Measurements from ENCODE around the gene FAM118A. TPM values are rescaled to one million over a fixed set of nuclear protein-coding genes. Genes with fewer than 3 reads are reported as not detected.

Gene FAM118A
- polyA plus RNA-seq, 1 donor (not counting 4 experiments of a cell fraction or from before 2014, with no cell fraction given) = 31.1 TPM

- DNase-seq (ENCODE audit: low read depth, low spot score) (no peak), FAIRE-seq (no peak)
- TF ChIP-seq, protein P1, sequence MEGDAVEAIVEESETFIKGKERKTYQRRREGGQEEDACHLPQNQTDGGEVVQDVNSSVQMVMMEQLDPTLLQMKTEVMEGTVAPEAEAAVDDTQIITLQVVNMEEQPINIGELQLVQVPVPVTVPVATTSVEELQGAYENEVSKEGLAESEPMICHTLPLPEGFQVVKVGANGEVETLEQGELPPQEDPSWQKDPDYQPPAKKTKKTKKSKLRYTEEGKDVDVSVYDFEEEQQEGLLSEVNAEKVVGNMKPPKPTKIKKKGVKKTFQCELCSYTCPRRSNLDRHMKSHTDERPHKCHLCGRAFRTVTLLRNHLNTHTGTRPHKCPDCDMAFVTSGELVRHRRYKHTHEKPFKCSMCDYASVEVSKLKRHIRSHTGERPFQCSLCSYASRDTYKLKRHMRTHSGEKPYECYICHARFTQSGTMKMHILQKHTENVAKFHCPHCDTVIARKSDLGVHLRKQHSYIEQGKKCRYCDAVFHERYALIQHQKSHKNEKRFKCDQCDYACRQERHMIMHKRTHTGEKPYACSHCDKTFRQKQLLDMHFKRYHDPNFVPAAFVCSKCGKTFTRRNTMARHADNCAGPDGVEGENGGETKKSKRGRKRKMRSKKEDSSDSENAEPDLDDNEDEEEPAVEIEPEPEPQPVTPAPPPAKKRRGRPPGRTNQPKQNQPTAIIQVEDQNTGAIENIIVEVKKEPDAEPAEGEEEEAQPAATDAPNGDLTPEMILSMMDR (optimal IDR thresholded peaks at IDR 0.05 in 1 of 3, IDR thresholded peaks at IDR 0.05 in 1 of 3, conservative IDR thresholded peaks at IDR 0.05 in 1 of 3; ENCODE audit: extremely low read depth in 1 of 3, insufficient read depth in 2 of 3, low read length in 3 of 3) = no peak
- TF ChIP-seq EZH2 (IDR thresholded peaks at IDR 0.05; ENCODE audit: low read length) = no peak
- dilution Hi-C loops (cut with MboI; ENCODE audit: extremely low pct_ligation_motif_present, low sequenced_read_pairs) = no loop called here
- H3K4me1 ChIP-seq (ENCODE audit: control insufficient read depth, extremely low read depth, insufficient read depth, low read length) = no peaks in the 10 kb centered on the region
- no peaks in the 10 kb centered on the region for H3K9me3 ChIP-seq (ENCODE audit: control insufficient read depth, low read depth, low read length)
- no peaks in the 10 kb centered on the region for H3K79me2 ChIP-seq (ENCODE audit: control insufficient read depth, insufficient read depth, low read length)
- no peak overlapping the region for H2AFZ ChIP-seq (ENCODE audit: control insufficient read depth, low read length)
- H3K27ac ChIP-seq (ENCODE audit: control insufficient read depth, insufficient read depth, low read length) = no peak overlapping the region
- no peaks in the 10 kb centered on the region for H3K27me3 ChIP-seq (ENCODE audit: control insufficient read depth, extremely low read depth, insufficient read depth, low read length)
- no peak overlapping the region for H3K9ac ChIP-seq (ENCODE audit: control insufficient read depth, extremely low read depth, insufficient read depth, low read length)
- H3K36me3 ChIP-seq (ENCODE audit: control insufficient read depth in 2 of 2, extremely low read depth in 1 of 2, insufficient read depth in 2 of 2, low read length in 2 of 2) = no peaks in the 10 kb centered on the region
- H3K4me3 ChIP-seq (ENCODE audit: control insufficient read depth in 2 of 3, extremely low read depth in 1 of 3, insufficient read depth in 2 of 3, low read depth in 1 of 3, low read length in 3 of 3) = no peak overlapping the region
- H3K4me2 ChIP-seq (ENCODE audit: control insufficient read depth, extremely low read depth, insufficient read depth, low read depth, low read length) = no peak overlapping the region
- H4K20me1 ChIP-seq (ENCODE audit: control insufficient read depth, extremely low read depth, insufficient read depth, low read length) = no peaks in the 10 kb centered on the region
- no peaks in the 10 kb centered on the region for H3K9me1 ChIP-seq (ENCODE audit: control insufficient read depth, extremely low read depth, insufficient read depth, low read length)
Observed at GRCh38 chr22:45302751-45303150, 7.0 kb upstream of the FAM118A start.

DNA sequence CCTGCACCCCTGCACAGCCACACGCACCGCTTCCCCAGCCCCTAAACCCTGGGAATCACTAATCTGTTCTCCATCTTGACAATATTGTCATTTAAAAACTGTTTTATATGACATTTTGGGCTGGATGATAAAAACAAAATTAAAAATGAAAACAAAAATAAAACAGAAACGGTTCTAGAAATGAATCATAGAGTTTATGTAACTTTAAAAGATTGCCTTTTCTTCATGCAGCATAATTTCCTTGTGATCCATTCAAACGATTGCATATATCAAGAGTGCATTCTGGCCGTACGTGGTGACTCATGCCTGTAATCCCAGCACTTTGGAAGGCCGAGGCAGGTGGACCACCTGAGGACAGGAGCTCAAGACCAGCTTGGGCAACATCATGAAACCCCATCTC lies 6.6 kb upstream of the FAM118A start:
- TF ChIP-seq, protein P1 (optimal IDR thresholded peaks at IDR 0.05 in 1 of 3, IDR thresholded peaks at IDR 0.05 in 1 of 3, conservative IDR thresholded peaks at IDR 0.05 in 1 of 3; ENCODE audit: extremely low read depth in 1 of 3, insufficient read depth in 2 of 3, low read length in 3 of 3) = no peak
- TF ChIP-seq EZH2 (IDR thresholded peaks at IDR 0.05; ENCODE audit: low read length) = no peak
- no peak overlapping the region for H3K9ac ChIP-seq (ENCODE audit: control insufficient read depth, extremely low read depth, insufficient read depth, low read length)
- no peak overlapping the region for H3K4me3 ChIP-seq (ENCODE audit: control insufficient read depth in 2 of 3, extremely low read depth in 1 of 3, insufficient read depth in 2 of 3, low read depth in 1 of 3, low read length in 3 of 3)
- no peaks in the 10 kb centered on the region for H3K9me3 ChIP-seq (ENCODE audit: control insufficient read depth, low read depth, low read length)
- DNase-seq (ENCODE audit: low read depth, low spot score) = no peak
- no peak overlapping the region for H3K4me2 ChIP-seq (ENCODE audit: control insufficient read depth, extremely low read depth, insufficient read depth, low read depth, low read length)
- H3K36me3 ChIP-seq (ENCODE audit: control insufficient read depth in 2 of 2, extremely low read depth in 1 of 2, insufficient read depth in 2 of 2, low read length in 2 of 2) = no peaks in the 10 kb centered on the region
- no peaks in the 10 kb centered on the region for H3K9me1 ChIP-seq (ENCODE audit: control insufficient read depth, extremely low read depth, insufficient read depth, low read length)
- no peak for FAIRE-seq
- dilution Hi-C loops (cut with MboI; ENCODE audit: extremely low pct_ligation_motif_present, low sequenced_read_pairs) = no loop called here
- H3K27ac ChIP-seq (ENCODE audit: control insufficient read depth, insufficient read depth, low read length) = no peak overlapping the region
- no peaks in the 10 kb centered on the region for H3K27me3 ChIP-seq (ENCODE audit: control insufficient read depth, extremely low read depth, insufficient read depth, low read length)
- H2AFZ ChIP-seq (ENCODE audit: control insufficient read depth, low read length) = no peak overlapping the region
- no peaks in the 10 kb centered on the region for H4K20me1 ChIP-seq (ENCODE audit: control insufficient read depth, extremely low read depth, insufficient read depth, low read length)
- no peaks in the 10 kb centered on the region for H3K79me2 ChIP-seq (ENCODE audit: control insufficient read depth, insufficient read depth, low read length)
- H3K4me1 ChIP-seq (ENCODE audit: control insufficient read depth, extremely low read depth, insufficient read depth, low read length) = no peaks in the 10 kb centered on the region

Data from keratinocyte (primary cell).